Retina (tissue), 1 donor: ENCODE measurements around the gene KCNH1.

Source experiments
- DNase-seq: peaks from one replicate; pipeline ENCODE4 v3.0.0-alpha.2; 2016

Gene KCNH1

GRCh38 chr1:210627755-210628154, 506.2 kb downstream of the KCNH1 start:
- no peak for DNase-seq
